BLaER1 treated with 17β-estradiol and CSF1 and Interleukin-3, amounts not matched to agents 10 nM and 100 nM (cell line): ENCODE measurements around the gene ELF1.

Experiments used
- H3K27ac ChIP-seq, 11 experiments: shearing (Covaris generic); formaldehyde crosslinking; 2 replicates each; pipeline ENCODE4 v1.8.1; 2022
- H3K27me3 ChIP-seq, 11 experiments: shearing (Covaris generic); formaldehyde crosslinking; 2 replicates each; pipeline ENCODE4 v1.8.1; 2022
- H3K36me3 ChIP-seq, 11 experiments: shearing (Covaris generic); formaldehyde crosslinking; 2 replicates each; pipeline ENCODE4 v1.8.1; 2022
- H3K4me1 ChIP-seq, 10 experiments: shearing (Covaris generic); formaldehyde crosslinking; 2 replicates each; pipeline ENCODE4 v1.8.1; 2022
- H3K4me2 ChIP-seq, 11 experiments: shearing (Covaris generic); formaldehyde crosslinking; 2 replicates each; pipeline ENCODE4 v1.8.1; 2022
- H3K4me3 ChIP-seq, 10 experiments: shearing (Covaris generic); formaldehyde crosslinking; 2 replicates each; pipeline ENCODE4 v1.8.1; 2022
- H3K9ac ChIP-seq, 11 experiments: shearing (Covaris generic); formaldehyde crosslinking; 2 replicates each; pipeline ENCODE4 v1.8.1; 2022
- H3K9me3 ChIP-seq, 11 experiments: shearing (Covaris generic); formaldehyde crosslinking; replicated peaks in 1 of 11; 2 replicates each; pipeline ENCODE4 v1.8.1; 2022
- H4K20me1 ChIP-seq, 11 experiments: shearing (Covaris generic); formaldehyde crosslinking; 2 replicates each; pipeline ENCODE4 v1.8.1; 2022
- Cebpa-rat ChIP-seq, 11 experiments: shearing (Covaris generic); IDR thresholded peaks; 2 replicates each; pipeline ENCODE4 v1.8.1; 2022

The ELF1 gene

DNA sequence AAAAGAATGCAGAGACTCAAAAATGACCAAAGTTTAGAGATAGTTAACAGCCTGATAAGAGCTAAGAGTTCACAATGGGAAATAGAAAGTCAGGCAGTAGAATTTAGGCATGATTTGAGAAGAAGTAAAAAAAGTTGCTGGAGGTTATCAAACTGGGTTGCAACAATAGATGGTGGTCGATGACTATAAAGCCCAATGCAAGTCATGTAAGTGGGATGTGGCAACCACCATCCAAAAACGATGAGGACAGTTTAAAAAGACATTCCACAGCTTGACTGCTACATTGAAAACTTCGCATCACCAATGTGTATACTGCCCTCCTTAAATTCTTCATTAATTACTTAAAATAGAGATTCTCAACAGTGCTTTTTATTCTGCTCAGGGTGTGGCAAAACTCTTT lies 19.7 kb downstream of the ELF1 start:
- Histone ChIP-seq H3K9me3 (no peaks in the 10 kb centered on the region; a peak in 2 of 22 replicates), H3K36me3 (peaks cover 35 to 84% (median 75%) of the 10 kb centered on the region in 11 experiments), H3K9ac (0 out of 22 replicates have a peak overlapping the region, but pooled peaks of 1 of the 11 experiments have one; percentile 13), H3K4me3 (no peak overlapping the region), H3K27me3 (no peaks in the 10 kb centered on the region), H3K4me1 (peaks cover 87 to 100% (median 96%) of the 10 kb centered on the region in 10 experiments), H3K4me2 (peak overlapping the region; percentile 11 to 93 (median 47); a peak in 17 of 22 replicates), H3K27ac (peak overlapping the region in 8 of 11 experiments; percentile 3 to 97 (median 49); a peak in 15 of 22 replicates), H4K20me1 (peaks cover 56 to 100% (median 73%) of the 10 kb centered on the region in 11 experiments)
- no peak for TF ChIP-seq Cebpa-rat (IDR thresholded peaks at IDR 0.05)

DNA sequence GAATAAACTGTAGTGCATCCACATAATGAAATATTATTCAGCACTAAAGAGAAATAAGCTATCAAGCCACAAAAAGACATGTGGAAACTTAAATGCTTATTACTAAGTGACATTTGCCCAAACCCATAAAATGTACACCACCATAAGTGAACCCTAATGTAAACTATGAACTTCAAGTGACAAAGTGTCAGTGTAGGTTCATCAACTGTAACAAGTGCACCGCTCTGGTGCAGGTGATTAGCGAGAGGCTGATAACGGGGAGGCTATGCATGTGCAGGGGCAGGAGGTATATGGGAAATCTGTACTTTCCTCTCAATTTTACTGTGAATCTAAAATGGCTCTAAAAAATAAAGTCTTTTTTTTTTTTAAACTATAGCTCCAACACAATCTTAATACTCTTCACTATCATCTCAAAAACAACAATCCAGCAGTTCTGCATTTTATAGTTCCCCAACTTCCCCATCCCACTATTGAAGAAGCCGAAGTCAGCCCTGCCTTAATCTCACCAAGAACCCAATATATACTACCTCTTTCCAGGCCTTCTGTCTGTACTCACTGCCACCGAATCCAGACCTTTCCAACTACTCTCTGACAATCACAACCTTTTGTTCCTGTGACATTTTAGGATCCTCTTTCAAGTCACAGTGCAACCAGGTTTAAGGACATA lies 22.6 kb downstream of the ELF1 start:
- H3K9ac ChIP-seq, result peak overlapping the region in 5 of 11 experiments; percentile 2 to 31 (median 10); a peak in 6 of 22 replicates
- peak overlapping the region; percentile 44 to 93 (median 69) for H3K4me2 ChIP-seq
- no peaks in the 10 kb centered on the region; a peak in 2 of 22 replicates for H3K9me3 ChIP-seq
- H3K27me3 ChIP-seq, result no peaks in the 10 kb centered on the region
- peaks cover 84 to 100% (median 99%) of the 10 kb centered on the region in 11 experiments for H4K20me1 ChIP-seq
- peaks cover 31 to 100% (median 87%) of the 10 kb centered on the region in 11 experiments for H3K36me3 ChIP-seq
- H3K4me1 ChIP-seq, result peaks cover 81 to 98% (median 92%) of the 10 kb centered on the region in 10 experiments
- peak overlapping the region in 9 of 11 experiments; percentile 12 to 43 (median 38); a peak in 10 of 22 replicates for H3K27ac ChIP-seq
- TF ChIP-seq Cebpa-rat (IDR thresholded peaks at IDR 0.05), result no peak
- no peak overlapping the region for H3K4me3 ChIP-seq

DNA sequence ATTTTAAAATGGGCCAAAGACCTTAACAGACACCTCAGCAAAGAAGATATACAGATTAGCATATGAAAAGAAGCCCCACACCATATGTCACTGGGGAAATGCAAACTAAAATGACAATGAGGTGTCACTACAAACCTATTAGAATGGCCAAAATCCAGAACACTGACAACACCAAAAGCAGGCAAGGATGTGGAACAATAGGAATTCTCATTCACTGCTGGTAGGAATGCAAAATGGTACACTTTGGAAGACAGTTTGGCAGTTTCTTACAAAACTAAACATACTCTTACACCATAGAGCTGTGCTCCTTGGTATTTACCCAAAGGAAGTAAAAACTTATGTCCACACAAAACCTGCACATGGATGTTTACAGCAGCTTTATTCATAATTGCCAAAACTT lies 23.1 kb downstream of the ELF1 start:
- H3K36me3 ChIP-seq, result peaks cover 28 to 100% (median 84%) of the 10 kb centered on the region in 11 experiments
- peaks cover 90 to 100% (median 99%) of the 10 kb centered on the region in 11 experiments for H4K20me1 ChIP-seq
- H3K4me2 ChIP-seq, result peak overlapping the region; percentile 44 to 93 (median 69)
- H3K4me1 ChIP-seq, result peaks cover 76 to 97% (median 89%) of the 10 kb centered on the region in 10 experiments
- no peak overlapping the region for H3K4me3 ChIP-seq
- H3K9ac ChIP-seq, result no peak overlapping the region
- TF ChIP-seq Cebpa-rat (IDR thresholded peaks at IDR 0.05), result no peak
- H3K27me3 ChIP-seq, result no peaks in the 10 kb centered on the region
- peak overlapping the region in 5 of 11 experiments; percentile 6 to 43 (median 41); a peak in 5 of 22 replicates for H3K27ac ChIP-seq
- no peaks in the 10 kb centered on the region; a peak in 2 of 22 replicates for H3K9me3 ChIP-seq

- H3K9me3 ChIP-seq, result no peaks in the 10 kb centered on the region; a peak in 1 of 22 replicates
- TF ChIP-seq Cebpa-rat (IDR thresholded peaks at IDR 0.05), result no peak
- H3K36me3 ChIP-seq, result peaks cover 21 to 96% (median 81%) of the 10 kb centered on the region in 11 experiments
- H3K4me3 ChIP-seq, result peak overlapping the region in 2 of 10 experiments; percentile 10 to 15; a peak in 1 of 20 replicates
- peak overlapping the region; percentile 44 to 93 (median 69) for H3K4me2 ChIP-seq
- H3K4me1 ChIP-seq, result peaks cover 68 to 97% (median 86%) of the 10 kb centered on the region in 10 experiments
- no peaks in the 10 kb centered on the region for H3K27me3 ChIP-seq
- peak overlapping the region in 5 of 11 experiments; percentile 1 to 65 (median 12); a peak in 9 of 22 replicates for H3K9ac ChIP-seq
- H4K20me1 ChIP-seq, result peaks cover 94 to 100% (median 100%) of the 10 kb centered on the region in 11 experiments
- H3K27ac ChIP-seq, result peak overlapping the region; percentile 8 to 49 (median 40); a peak in 16 of 22 replicates
Observed at GRCh38 chr13:40994581-40995230, 24.4 kb downstream of the ELF1 start.

GRCh38 chr13:40993987-40994386 lies 25.1 kb downstream of the ELF1 start:
- Histone ChIP-seq H3K27ac (peak overlapping the region in 8 of 11 experiments; percentile 8 to 44 (median 36); a peak in 10 of 22 replicates), H3K4me1 (peaks cover 62 to 96% (median 81%) of the 10 kb centered on the region in 10 experiments), H3K36me3 (peaks cover 14 to 94% (median 75%) of the 10 kb centered on the region in 11 experiments), H3K27me3 (no peaks in the 10 kb centered on the region), H3K4me2 (peak overlapping the region; percentile 44 to 93 (median 69); a peak in 21 of 22 replicates), H3K9me3 (no peaks in the 10 kb centered on the region; a peak in 1 of 22 replicates), H3K4me3 (no peak overlapping the region), H3K9ac (peak overlapping the region in 5 of 11 experiments; percentile 11 to 41 (median 20); a peak in 5 of 22 replicates), H4K20me1 (peaks cover 90 to 100% (median 100%) of the 10 kb centered on the region in 11 experiments)
- no peak for TF ChIP-seq Cebpa-rat (IDR thresholded peaks at IDR 0.05)

GRCh38 chr13:40992678-40993518 lies 26.2 kb downstream of the ELF1 start:
- peaks cover 90 to 100% (median 100%) of the 10 kb centered on the region in 11 experiments for H4K20me1 ChIP-seq
- H3K27ac ChIP-seq, result peak overlapping the region in 9 of 11 experiments; percentile 1 to 46 (median 31); a peak in 16 of 22 replicates
- peak overlapping the region in 9 of 11 experiments; percentile 9 to 41 (median 25); a peak in 11 of 22 replicates for H3K9ac ChIP-seq
- no peaks in the 10 kb centered on the region; a peak in 1 of 22 replicates for H3K9me3 ChIP-seq
- H3K27me3 ChIP-seq, result no peaks in the 10 kb centered on the region
- peak overlapping the region; percentile 35 to 93 (median 69); a peak in 21 of 22 replicates for H3K4me2 ChIP-seq
- H3K36me3 ChIP-seq, result peaks cover 5 to 94% (median 67%) of the 10 kb centered on the region in 11 experiments
- H3K4me1 ChIP-seq, result peaks cover 62 to 96% (median 82%) of the 10 kb centered on the region in 10 experiments
- no peak for TF ChIP-seq Cebpa-rat (IDR thresholded peaks at IDR 0.05)
- no peak overlapping the region for H3K4me3 ChIP-seq

GRCh38 chr13:40987606-40988280 lies 31.4 kb downstream of the ELF1 start:
- Histone ChIP-seq H3K4me3 (no peak overlapping the region), H3K27ac (peak overlapping the region; percentile 3 to 42 (median 26); a peak in 13 of 22 replicates), H3K27me3 (no peaks in the 10 kb centered on the region), H3K9ac (peak overlapping the region in 2 of 11 experiments; percentile 0 to 42; a peak in 2 of 22 replicates), H4K20me1 (peaks cover 80 to 100% (median 99%) of the 10 kb centered on the region in 11 experiments), H3K4me2 (peak overlapping the region; percentile 54 to 99 (median 80); a peak in 20 of 22 replicates), H3K4me1 (peaks cover 62 to 94% (median 79%) of the 10 kb centered on the region in 10 experiments), H3K9me3 (no peaks in the 10 kb centered on the region), H3K36me3 (peaks cover 0 to 61% (median 24%) of the 10 kb centered on the region in 11 experiments; a peak in 18 of 22 replicates)
- no peak for TF ChIP-seq Cebpa-rat (IDR thresholded peaks at IDR 0.05)
